ENCODE data around the gene GALK2.
A peak's percentile ranks its signal among the peaks of the same experiment; 100 is the strongest.

GALK2 gene

DNA sequence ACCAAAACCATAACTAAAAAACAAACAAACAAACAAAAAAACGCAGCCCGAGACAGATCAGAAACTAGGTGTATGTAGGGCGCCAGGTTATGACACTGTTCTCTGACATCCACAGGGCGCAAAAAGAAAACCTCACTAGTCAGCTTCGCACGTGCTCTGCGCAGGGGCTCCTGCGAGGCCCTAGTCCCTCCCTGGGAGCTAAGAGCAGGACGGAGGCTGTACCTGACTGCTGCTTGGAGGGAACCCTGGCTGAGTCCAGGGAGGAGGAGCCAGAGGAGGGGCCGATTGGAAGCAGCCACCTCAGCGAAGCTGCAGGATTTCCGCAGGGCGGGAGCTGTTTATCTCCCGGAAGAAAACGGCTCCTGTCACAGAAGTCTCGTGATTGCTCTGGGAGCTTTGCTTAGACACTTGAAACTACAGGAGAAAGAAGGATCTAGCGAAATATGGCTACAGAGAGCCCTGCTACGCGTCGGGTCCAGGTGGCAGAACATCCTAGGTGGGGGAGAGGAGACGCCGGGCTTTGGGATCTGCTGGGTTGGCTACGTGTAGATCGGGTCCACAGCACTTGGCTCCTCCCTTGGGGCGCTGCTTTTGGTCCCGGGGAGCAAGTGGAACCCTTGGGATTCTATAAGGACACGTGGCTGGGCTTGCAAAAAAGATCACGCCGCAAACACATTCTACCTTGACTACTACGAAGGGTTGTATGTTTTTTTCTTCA lies at the start of gene GALK2:
Gene GALK2, plus strand, starts transcription at position 368 of the 718 bp plus-strand sequence. Its CDS starts 76 bp downstream, at position 444.
- peak; percentile 84 for DNase-seq (ENCODE audit: low spot score)

GRCh38 chr15:49120832-49121231 lies 49.2 kb upstream of the GALK2 start:
- DNase-seq (ENCODE audit: low spot score): no peak

DNA sequence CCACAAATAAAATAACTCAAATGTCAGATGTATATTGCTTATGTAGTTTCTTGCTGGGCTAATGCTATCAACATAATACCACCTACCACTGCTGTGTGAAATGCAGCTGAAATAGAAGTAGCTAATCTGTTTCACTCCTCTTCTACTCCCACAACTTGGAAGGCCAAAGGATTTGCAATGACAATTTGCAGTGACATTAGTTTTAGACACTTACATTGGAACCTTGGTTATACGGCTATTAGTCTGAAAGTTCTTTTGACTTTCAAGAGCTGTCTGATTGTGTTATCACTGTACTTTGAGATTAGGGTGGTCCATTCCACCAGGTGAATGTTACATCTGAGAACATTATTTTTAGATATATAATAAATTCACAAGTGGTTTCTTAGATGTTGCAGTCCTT lies 48.1 kb upstream of the GALK2 start:
- no peak for DNase-seq (ENCODE audit: low spot score)

GRCh38 chr15:49122541-49123062 lies 47.4 kb upstream of the GALK2 start:
- no peak for DNase-seq (ENCODE audit: low spot score)

DNA sequence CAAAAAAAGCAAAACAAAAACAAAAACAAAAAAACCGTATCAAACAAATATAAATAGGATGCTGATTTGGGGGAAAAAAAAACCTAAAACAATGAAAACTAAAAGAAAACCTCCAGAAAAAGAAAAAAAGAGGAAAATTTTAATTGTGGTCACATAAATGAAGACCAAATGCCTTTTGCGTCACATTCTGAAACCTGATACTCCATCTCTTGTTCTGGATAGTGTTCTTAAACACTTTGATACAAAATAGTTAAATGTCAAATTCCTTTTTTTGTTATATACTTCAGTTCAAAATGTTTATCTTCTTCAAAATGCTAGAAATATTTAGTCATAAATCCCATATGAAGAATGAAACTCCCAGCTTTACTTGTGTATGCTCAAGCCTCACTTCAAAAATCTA lies 45.7 kb upstream of the GALK2 start:
- no peak for DNase-seq (ENCODE audit: low spot score)

- no peak for DNase-seq (ENCODE audit: low spot score)
These were observed 38.6 kb upstream of the GALK2 start for GRCh38 chr15:49131403-49131802.

DNA sequence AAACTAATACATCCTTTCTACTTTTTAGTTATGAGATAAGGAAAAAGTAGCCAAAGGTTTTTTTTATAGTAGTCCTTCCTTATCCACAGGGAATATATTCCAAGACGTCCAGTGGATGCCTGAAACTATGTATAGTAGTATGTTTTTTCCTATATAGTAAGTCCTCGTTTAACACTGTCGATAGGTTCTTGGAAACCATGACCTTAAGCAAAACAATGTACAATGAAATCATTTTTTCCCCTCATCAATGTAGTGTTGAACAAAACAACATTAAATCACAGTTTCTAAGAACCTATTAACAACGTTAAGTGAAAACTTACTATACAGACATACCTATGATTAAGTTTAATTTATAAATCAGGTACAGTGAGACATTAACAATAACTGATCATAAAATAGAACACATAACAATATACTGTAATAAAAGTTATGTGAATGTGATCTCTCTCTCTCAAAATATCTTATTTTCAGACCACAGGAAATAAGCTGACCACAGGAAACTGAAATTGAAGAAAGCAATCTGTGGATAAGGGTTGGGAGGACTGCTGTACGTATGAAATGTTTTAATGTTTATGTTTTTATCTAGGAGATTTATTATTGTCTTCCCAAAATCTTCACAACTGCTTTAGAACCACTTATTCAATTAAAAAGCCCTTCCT lies 35.2 kb upstream of the GALK2 start:
- no peak for DNase-seq (ENCODE audit: low spot score)

DNA sequence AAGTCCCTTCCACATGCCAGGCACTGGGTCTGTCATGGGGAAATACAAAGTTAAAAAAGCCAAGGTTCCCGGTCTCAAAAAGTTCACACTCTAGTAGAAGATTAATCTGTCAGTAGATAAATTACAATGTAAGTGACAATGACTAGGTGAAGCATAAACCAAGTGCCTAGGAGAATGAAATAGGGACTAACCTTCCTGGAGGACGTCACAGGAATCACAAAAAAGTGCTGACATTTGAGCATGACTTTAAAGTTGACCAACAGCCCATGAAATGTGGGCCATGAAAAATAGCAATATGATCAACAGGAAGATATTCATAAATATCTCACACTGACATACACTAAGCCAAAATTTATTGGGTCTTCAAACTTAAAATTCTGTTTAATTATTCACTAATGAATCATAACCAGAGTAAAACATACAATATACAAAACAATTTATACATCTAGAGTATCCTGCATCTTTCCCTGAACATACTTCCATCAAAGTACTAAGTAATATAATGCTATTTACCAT lies 34.6 kb upstream of the GALK2 start:
- no peak for DNase-seq (ENCODE audit: low spot score)

DNA sequence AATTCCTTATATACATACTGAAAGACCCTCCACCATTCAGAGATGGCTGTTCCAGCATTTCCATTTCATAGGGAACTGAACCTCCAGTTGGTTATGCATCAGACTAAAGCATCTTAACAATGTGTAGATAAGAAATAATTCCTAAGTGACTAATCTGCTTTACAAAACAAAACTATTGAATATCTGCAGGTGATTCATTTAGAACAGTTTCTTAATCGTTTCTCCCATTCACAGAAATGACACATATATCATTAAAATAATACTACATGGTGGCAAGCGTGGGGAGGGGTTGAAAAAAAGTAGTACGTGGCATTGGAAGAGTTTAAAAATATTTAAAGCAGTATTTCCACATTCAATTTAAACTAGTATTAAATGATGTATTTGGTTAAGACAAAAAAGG lies 34.1 kb upstream of the GALK2 start:
- DNase-seq (ENCODE audit: low spot score): no peak

DNA sequence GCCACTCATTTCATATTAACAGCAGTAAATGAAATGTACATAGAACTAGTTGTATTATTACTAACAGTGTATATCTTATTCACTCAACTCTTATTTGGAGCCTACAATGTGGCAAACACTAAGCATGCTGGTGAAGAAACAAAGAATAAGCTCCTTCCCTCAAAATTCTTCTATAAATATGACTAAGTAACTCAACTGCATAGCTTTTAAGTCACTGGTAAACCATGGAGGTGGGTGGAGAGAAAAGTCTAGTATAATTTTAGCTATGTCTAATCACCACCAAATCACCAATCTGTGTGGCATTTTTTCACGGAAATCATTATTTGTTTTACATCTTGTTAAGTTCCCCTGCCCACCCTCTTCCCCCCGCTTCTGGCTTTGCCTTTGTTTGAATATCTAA lies 32.2 kb upstream of the GALK2 start:
- DNase-seq (ENCODE audit: low spot score): no peak

GRCh38 chr15:49145651-49146609 lies 24.1 kb upstream of the GALK2 start:
- DNase-seq (ENCODE audit: low spot score): no peak

DNA sequence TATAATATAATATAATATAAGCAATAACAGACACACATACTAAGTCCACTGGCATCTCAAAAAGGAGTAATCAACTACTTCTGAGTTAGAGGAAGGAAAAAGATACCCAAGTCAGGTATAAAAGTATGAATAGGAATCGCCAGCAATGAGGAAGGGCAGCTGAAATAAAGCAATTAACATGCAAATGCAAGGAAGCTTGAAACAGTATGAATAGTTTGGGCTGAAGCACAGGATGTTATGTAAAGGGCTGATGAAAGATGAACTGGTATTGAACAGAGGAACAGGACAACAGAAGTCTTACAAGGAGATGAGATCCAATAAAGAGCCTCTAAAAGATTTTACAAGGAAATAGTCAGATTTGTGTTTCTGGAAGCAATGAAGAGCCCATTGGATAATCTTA lies 21.7 kb upstream of the GALK2 start:
- DNase-seq (ENCODE audit: low spot score): no peak

DNA sequence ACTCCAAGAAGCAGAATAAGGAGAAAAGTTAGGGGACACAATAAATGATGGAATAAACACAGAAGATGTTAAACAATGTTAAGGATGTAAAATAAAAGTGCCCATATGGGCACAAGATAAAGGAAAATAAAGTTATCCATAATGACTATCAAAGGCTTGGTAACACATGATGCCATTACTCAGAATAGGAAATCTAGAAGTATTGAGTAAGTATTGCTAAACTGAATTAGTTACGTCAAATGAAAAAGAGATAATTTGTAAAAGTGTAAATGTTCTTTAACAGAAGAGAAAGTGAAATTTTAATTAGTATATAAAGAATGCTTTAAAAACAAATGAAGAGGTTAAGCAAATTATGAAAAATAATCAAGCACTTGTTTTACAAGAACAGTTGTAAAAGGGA lies 21.3 kb upstream of the GALK2 start:
- no peak for DNase-seq (ENCODE audit: low spot score)

DNA sequence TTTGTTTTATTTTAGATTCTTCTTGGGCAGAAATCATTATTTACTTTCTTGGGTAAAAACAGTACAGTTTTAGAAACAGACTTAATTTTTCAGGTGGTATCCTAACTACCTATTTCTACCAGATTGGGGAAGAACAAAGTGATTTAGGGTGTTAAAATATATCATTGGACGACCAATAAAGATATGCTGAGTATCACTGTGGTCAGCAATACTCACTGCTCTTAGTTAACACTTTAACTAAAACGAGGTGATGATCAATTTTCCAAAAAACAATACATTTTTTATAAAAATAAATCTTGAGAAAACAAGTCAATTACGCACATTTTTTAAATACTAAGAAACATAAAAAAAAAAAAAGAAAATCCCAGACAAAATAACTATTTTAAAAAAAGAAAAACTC lies 18.2 kb upstream of the GALK2 start:
- DNase-seq (ENCODE audit: low spot score): no peak

GRCh38 chr15:49152552-49153312 lies 17.3 kb upstream of the GALK2 start:
- no peak for DNase-seq (ENCODE audit: low spot score)

DNA sequence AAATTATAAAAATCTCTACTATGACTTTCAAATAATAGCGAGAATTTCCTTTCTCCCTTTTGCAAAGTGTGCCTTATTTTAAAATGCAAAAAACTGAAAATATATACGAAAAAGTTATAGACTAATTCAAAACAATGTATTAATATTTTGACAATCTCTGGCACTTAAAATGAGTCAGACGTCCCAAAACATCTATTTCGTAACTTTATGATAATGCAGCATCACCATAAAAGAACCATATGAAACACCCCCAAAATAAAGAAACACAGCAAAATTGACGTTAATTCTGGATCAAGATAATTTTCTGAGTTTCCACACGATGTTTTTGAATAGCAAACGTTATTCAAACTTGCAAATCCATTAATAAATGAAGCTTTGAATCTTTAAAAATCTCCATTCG lies 15.7 kb upstream of the GALK2 start:
- DNase-seq (ENCODE audit: low spot score): no peak

GRCh38 chr15:49154799-49155109 lies 15.3 kb upstream of the GALK2 start:
- no peak for DNase-seq (ENCODE audit: low spot score)

GRCh38 chr15:49155110-49155833 lies 14.8 kb upstream of the GALK2 start, which contains the start of gene COPS2:
Gene COPS2, minus strand, starts transcription at chr15:49155599. Its CDS starts 21 bp downstream, at chr15:49155578.
- peak; percentile 94 for DNase-seq (ENCODE audit: low spot score)

GRCh38 chr15:49155834-49156627 lies 14.0 kb upstream of the GALK2 start:
- DNase-seq (ENCODE audit: low spot score): no peak

- no peak for DNase-seq (ENCODE audit: low spot score)
These were observed 6.4 kb upstream of the GALK2 start for GRCh38 chr15:49163678-49164077.
